ENCODE results near the gene GUCY1A1. TPM values are rescaled to one million over a fixed set of nuclear protein-coding genes. Genes with fewer than 3 reads are reported as not detected.

GUCY1A1 gene
- total RNA-seq, 1 donor, result 0.09 TPM

- no peak for DNase-seq (ENCODE audit: low read depth)
- H3K4me3 ChIP-seq (ENCODE audit: low read depth, low read length), result no peak overlapping the region
- no peak for TF ChIP-seq CTCF (IDR thresholded peaks at IDR 0.05; ENCODE audit: insufficient read depth, low read length)
Observed at GRCh38 chr4:155629183-155629825, 37.3 kb upstream of the GUCY1A1 start.

- no peak for DNase-seq (ENCODE audit: low read depth)
Observed at GRCh38 chr4:155629956-155630355, 36.7 kb upstream of the GUCY1A1 start.

GRCh38 chr4:155632310-155632840 lies 34.3 kb upstream of the GUCY1A1 start:
- no peak overlapping the region for H3K4me3 ChIP-seq (ENCODE audit: low read depth, low read length)
- no peak for DNase-seq (ENCODE audit: low read depth)
- no peak for TF ChIP-seq CTCF (IDR thresholded peaks at IDR 0.05; ENCODE audit: insufficient read depth, low read length)

More at GRCh38 chr4:155629956-155630355, 36.7 kb upstream of the GUCY1A1 start:
- no peak overlapping the region for H3K4me3 ChIP-seq (ENCODE audit: low read depth, low read length)
- TF ChIP-seq CTCF (IDR thresholded peaks at IDR 0.05; ENCODE audit: insufficient read depth, low read length), result no peak

- DNase-seq (ENCODE audit: low read depth), result no peak
Observed at GRCh38 chr4:155638195-155638965, 28.3 kb upstream of the GUCY1A1 start.

GRCh38 chr4:155639704-155640523 lies 26.7 kb upstream of the GUCY1A1 start:
- no peak for DNase-seq (ENCODE audit: low read depth)
- no peak for TF ChIP-seq CTCF (IDR thresholded peaks at IDR 0.05; ENCODE audit: insufficient read depth, low read length)
- H3K4me3 ChIP-seq (ENCODE audit: low read depth, low read length), result no peak overlapping the region

More at GRCh38 chr4:155638195-155638965, 28.3 kb upstream of the GUCY1A1 start:
- no peak overlapping the region for H3K4me3 ChIP-seq (ENCODE audit: low read depth, low read length)
- TF ChIP-seq CTCF (IDR thresholded peaks at IDR 0.05; ENCODE audit: insufficient read depth, low read length), result no peak

- H3K4me3 ChIP-seq (ENCODE audit: low read depth, low read length), result no peak overlapping the region
- no peak for TF ChIP-seq CTCF (IDR thresholded peaks at IDR 0.05; ENCODE audit: insufficient read depth, low read length)
- DNase-seq (ENCODE audit: low read depth), result no peak
Observed at GRCh38 chr4:155640751-155641150, 25.9 kb upstream of the GUCY1A1 start.
